Heart right ventricle (tissue), 16 donors: ENCODE measurements around the gene ADSS1. TPM values are rescaled to one million over a fixed set of nuclear protein-coding genes. Genes with fewer than 3 reads are reported as not detected.
A peak's percentile ranks its signal among the peaks of the same experiment; 100 is the strongest.

ENCODE experiments used
- ATAC-seq, 8 donors: fragments of 200-7000 bp; cut with Tn5 transposase; one replicate each; pipeline ENCODE4 v1.9.1; 2020; ENCODE audit warnings: mild to moderate bottlenecking in 8 of 8, moderate library complexity in 8 of 8, moderate number of reproducible peaks in 1 of 8
- DNase-seq, 2 donors: peaks; one replicate each; pipeline ENCODE4 v3.0.0-alpha.2; 2020
- H3K27ac ChIP-seq, 10 donors: fragments of 200-600 bp; sonication (generic) in 2 of 10; one replicate each; pipeline versions ENCODE4 v1.5.0 to v1.8.0; 2020 to 2022; ENCODE audit warnings: mild to moderate bottlenecking in 3 of 10
- H3K27me3 ChIP-seq, 7 donors: fragments of 200-600 bp; one replicate each; pipeline ENCODE4 v1.8.0; 2021 to 2022; ENCODE audit warnings: mild to moderate bottlenecking in 2 of 7
- H3K36me3 ChIP-seq, 9 donors: fragments of 200-600 bp; sonication (generic) in 1 of 9; one replicate each; pipeline versions ENCODE4 v1.5.0 to v1.8.0; 2020 to 2022; ENCODE audit warnings: mild to moderate bottlenecking in 2 of 9
- H3K4me1 ChIP-seq, 9 donors: fragments of 200-600 bp; sonication (generic) in 1 of 9; one replicate each; pipeline versions ENCODE4 v1.5.0 to v1.8.0; 2020 to 2022; ENCODE audit warnings: mild to moderate bottlenecking in 4 of 9
- H3K4me3 ChIP-seq, 10 donors: fragments of 200-600 bp; sonication (generic) in 2 of 10; one replicate each; pipeline versions ENCODE4 v1.5.0 to v1.8.0; 2020 to 2022; ENCODE audit warnings: mild to moderate bottlenecking in 7 of 10, moderate library complexity in 2 of 10
- H3K9me3 ChIP-seq, 11 donors: fragments of 200-600 bp in 10 of 11; sonication (generic) in 2 of 11; one replicate each; pipeline versions ENCODE4 v1.5.0 to v1.8.0; 2013 to 2022; ENCODE audit warnings: mild to moderate bottlenecking in 2 of 11, control low read depth in 1 of 11, moderate library complexity in 1 of 11
- CTCF ChIP-seq, 9 donors: fragments of 200-600 bp; sonication (generic) in 2 of 9; IDR thresholded peaks; one replicate each; pipeline versions ENCODE4 v1.5.0 to v1.8.0; 2021 to 2022; ENCODE audit warnings: antibody characterized with exemption in 9 of 9, mild to moderate bottlenecking in 5 of 9, moderate library complexity in 1 of 9
- WGBS, 2 donors: extraction: QIAGEN DNeasy Blood & Tissue Kit; methylation state at CpG; one replicate each; pipeline ENCODE4 v1.1.7; 2013; ENCODE audit warnings: inconsistent platforms in 1 of 2; 5-methylcytosine and 5-hydroxymethylcytosine counted together
- intact Hi-C, 10 donors: fragments of 100-400 bp; cut with DNase I; formaldehyde crosslinking; loops; one replicate each; pipeline versions ENCODE4 v1.11.1 to v1.14.2; 2022
- polyA plus RNA-seq, 2 donors: library from polyadenylated mRNA; stranded (reverse); fragments of 200-250 nt; gene quantifications; one replicate each; pipeline ENCODE4 v1.2.3, GENCODE V29; 2013
- total RNA-seq, 10 donors: library from RNA; stranded (reverse); fragmentation: NEBNext Ultra II Directional in 3 of 10; extraction: Animal tissue kit (Norgen Biotek cat#: 25700) in 3 of 10; gene quantifications; one replicate each; pipeline versions ENCODE4 v1.2.1 to v1.2.4, GENCODE V29; 2021 to 2023
- donor health status: Arrhythmogenic right ventricular cardiomyopathy.
- donor health status: ischemic (EF 13 %, LVEDD 7.1; RV severe dilation, severe dysfunction).
- donor health status: healthy with polysubstance abuse.
- donor health status: DM: no; HTN: yes; CAD: no.
- donor health status: DM: no; HTN: no; CAD: no.
- donor health status: ischemic (EF 25% LVEDD 6.9; RV normal size, moderate dysfunction).
- donor health status: ischemic (EF 25% LVEDD 5.7; RV mildly dilated, moderate dysfunction).
- donor health status: healthy.
- donor health status: DM: yes; HTN: yes; CAD: no.
- donor health status: Ischemic cardiomyopathy.
- donor health status: ischemic (EF 35%, LVEDD 5.7; RV mildly dilated, moderate dysfunction).
- donor health status: nonischemic (EF 11% LVEDD 7.7; RV severe dilation, severe dysfunction).
- donor health status: DM: yes; HTN: yes; CAD: no.
- donor health status: PGD.
- donor health status: ischemic (EF 29% LVEDD 5.4; RV normal size, mild dysfunction).
- donor health status: nonischemic (EF 23%, LVEDD 6.1; RV moderate dilation, normal function).

ADSS1 gene
- total and polyA plus RNA-seq, 12 donors = 74.6 to 295 (median 195) TPM

GRCh38 chr14:104788873-104789663 is 65.0 kb downstream of the ADSS1 start:
- no peak for TF ChIP-seq CTCF (IDR thresholded peaks at IDR 0.05)
- no peak overlapping the region for H3K27ac ChIP-seq
- ATAC-seq (no peak), DNase-seq (no peak)
- peaks cover 23 to 74% (median 58%) of the 10 kb centered on the region in 9 donors for H3K4me1 ChIP-seq
- H3K9me3 ChIP-seq = no peaks in the 10 kb centered on the region
- no peaks in the 10 kb centered on the region for H3K27me3 ChIP-seq
- H3K4me3 ChIP-seq = no peak overlapping the region
- peaks cover 0 to 72% (median 4%) of the 10 kb centered on the region in 9 donors for H3K36me3 ChIP-seq
- intact Hi-C loops = loop anchor here in 1 of 10 donors (5.0 kb wide), 1 partner anchor 33 kb away; no protein-coding TSS in a partner anchor
- 86 to 90% methylated on average over 39 of the region's 39 CpGs for WGBS, 2 donors

DNA sequence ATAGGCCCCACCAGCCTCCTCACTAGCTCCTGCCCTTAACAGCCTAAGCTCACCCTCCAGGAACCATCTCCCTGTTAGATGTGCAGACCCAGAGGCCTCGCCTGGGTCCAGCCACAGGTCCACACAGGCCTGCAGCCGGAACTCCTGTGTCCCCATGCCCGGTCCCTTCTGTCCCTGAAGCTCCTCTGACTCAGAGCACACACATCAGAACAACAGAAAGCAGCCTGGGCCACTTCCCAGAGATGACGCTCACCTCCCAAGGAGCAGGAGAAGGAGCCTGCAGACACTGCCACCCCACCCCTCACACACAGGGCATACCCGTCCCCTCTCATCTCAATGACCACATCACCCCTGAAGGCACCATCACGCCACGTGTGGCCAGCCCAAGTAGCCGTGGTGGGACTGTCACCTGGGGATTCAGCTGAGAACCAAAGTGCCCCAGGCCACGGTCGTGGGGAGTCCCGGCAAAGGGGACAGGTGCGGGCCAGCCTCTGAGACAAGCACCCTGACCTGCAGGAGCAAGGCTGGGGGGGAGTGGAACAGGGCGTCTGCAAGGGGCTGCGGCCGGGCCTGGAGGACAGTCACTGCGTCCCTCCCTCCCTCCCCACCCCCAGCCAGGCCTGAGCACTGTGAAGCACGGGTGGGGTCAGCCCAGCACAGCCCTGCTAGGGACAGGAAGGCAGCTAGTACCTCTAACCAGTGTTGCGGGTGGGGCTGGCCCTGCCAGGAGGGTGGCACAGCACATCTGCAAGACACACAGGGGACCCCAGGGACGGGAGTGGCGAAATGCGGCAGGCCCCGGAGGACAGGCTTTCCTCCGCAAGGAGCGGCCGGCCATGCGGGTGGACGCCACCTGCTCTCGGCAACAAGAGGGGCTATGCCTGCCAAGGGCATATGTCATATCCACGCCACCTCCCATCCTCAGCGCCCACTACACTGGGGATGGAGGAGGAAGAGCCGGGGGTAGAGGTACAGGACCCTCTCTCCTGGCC is 66.0 kb downstream of the ADSS1 start:
- intact Hi-C loops = loop anchor here in 4 of 10 donors (5.0 kb wide), 3 partner anchors 32 to 38 kb away; partner anchors contain the start of gene SIVA1 (in 2 of the 4)
- H3K27ac ChIP-seq = no peak overlapping the region
- WGBS, 2 donors = 85 to 90% methylated on average over 31 of the region's 31 CpGs
- H3K36me3 ChIP-seq = peaks cover 0 to 62% (median 4%) of the 10 kb centered on the region in 9 donors
- H3K9me3 ChIP-seq = no peaks in the 10 kb centered on the region
- ATAC-seq = no peak
- no peak for TF ChIP-seq CTCF (IDR thresholded peaks at IDR 0.05)
- no peaks in the 10 kb centered on the region for H3K27me3 ChIP-seq
- peaks cover 25 to 76% (median 64%) of the 10 kb centered on the region in 9 donors for H3K4me1 ChIP-seq
- DNase-seq = no peak
- H3K4me3 ChIP-seq = no peak overlapping the region

DNA sequence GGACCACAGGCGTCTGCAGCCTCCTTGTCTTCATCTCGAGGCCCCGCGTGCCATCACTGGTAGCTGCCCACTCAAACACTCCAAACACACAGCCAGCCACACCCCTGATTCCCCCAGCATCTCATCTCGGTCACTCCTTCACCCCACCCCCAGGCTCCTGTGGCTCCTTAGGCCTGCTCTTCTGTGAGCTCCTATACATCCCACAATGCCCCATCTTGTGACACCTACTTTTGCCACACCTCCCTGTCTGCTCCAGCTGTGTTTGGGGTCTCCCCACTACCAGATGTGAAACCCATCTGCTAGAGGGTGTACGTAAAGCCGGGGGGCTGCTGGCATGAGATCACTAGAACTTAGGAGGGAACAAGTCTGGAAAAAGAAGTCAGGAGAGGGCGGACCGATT is 67.4 kb downstream of the ADSS1 start:
- intact Hi-C loops = loop anchor here in 3 of 10 donors (5.0 kb wide), 2 partner anchors 34 to 39 kb away; partner anchors contain the start of gene SIVA1 (in 2 of the 3)
- H3K27me3 ChIP-seq = no peaks in the 10 kb centered on the region
- H3K4me1 ChIP-seq = peaks cover 29 to 74% (median 68%) of the 10 kb centered on the region in 9 donors
- H3K9me3 ChIP-seq = no peaks in the 10 kb centered on the region
- ATAC-seq = no peak
- no peak for DNase-seq
- H3K4me3 ChIP-seq = no peak overlapping the region
- peak overlapping the region in 3 of 10 donors; percentile 76 to 89 (median 77) for H3K27ac ChIP-seq
- H3K36me3 ChIP-seq = peaks cover 0 to 62% (median 4%) of the 10 kb centered on the region in 9 donors
- 90 to 93% methylated on average over 9 of the region's 9 CpGs for WGBS, 2 donors
- no peak for TF ChIP-seq CTCF (IDR thresholded peaks at IDR 0.05)
